NCI-H524 (cell line): ENCODE data around the gene COQ10A.
"Not testable (repeated sequence)": the region's sequence is repeated elsewhere in the genome, so short reads cannot be mapped to it uniquely, and the experiment has no call there.

Experiments
- DNase-seq, 2 experiments: peaks; one replicate each; lab custom pipeline; 2025; lab: John Stamatoyannopoulos, UW

COQ10A gene

DNA sequence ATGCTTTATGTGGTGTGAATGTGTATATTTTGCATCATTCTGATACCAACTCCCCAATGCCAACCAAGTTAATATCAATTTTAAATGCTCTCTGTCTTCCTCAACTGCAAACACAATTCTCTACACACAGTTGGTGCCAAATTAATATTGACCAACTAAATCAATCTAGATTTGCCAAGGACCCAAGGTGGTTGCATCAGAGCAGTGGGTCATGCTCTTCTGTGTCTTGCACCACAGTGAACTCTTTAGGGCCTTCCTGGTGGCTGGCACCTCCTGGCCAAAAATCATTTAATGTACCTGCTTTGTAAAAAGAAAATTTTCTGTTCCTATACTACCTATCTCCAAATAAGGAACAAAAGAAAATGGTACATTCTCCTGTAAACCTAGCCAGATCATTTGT, 14.1 kb downstream of the COQ10A start:
- no peak for DNase-seq

DNA sequence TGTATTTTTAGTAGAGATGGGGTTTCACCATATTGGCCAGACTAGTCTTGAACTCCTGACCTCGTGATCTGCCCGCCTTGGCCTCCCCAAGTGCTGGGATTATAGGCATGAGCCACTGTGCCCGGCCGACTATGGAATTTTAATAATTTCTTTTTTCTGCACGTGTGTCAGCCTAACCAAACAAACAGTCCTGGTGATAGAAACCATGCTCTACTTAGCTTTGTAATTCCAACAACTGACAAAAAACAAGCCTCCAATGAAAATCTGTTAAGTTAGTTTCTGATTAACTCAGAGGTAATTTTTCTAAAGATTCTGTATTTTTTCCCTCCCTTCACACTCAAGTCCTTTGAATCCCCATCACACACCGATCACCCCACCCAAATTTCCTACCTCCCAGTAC, 15.3 kb downstream of the COQ10A start:
- DNase-seq = no peak

DNA sequence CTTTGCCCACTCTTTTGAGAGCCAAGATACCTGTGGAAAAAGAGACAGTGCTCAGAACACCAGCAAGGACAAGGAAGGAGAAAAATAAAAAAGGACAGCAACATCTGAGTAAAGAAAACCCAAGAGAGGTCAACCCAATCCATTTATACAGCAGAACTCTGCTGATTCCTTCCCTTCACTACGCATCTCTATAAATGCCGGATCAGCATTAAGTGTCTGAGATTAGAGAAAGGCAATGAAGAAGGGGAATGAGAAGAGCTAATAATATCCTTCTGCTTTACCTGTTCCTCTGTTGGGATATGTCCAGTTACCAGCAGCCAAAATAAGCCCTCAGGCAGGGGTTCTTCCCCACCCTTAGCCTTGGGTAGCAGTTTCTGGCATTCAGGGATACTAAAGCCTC, 15.8 kb downstream of the COQ10A start:
- DNase-seq = no peak

DNA sequence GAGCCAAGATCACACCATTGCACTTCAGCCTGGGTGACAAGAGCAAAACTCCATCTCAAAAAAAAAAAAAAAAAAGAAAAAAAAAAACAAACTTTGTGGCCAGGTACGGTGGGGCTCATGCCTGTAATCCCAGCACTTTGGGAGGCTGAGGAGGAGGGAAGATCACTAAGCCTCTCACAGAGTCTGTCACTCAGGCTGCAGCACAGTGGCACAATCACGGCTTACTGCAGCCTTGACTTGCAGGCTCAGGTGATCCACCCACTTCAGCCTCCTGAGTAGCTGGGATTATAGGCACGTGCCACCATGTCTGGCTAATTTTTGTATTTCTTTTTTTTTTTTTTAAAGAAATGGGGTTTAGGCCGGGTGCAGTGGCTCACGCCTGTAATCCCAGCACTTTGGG, 17.5 kb downstream of the COQ10A start:
- DNase-seq = not testable (repeated sequence)

DNA sequence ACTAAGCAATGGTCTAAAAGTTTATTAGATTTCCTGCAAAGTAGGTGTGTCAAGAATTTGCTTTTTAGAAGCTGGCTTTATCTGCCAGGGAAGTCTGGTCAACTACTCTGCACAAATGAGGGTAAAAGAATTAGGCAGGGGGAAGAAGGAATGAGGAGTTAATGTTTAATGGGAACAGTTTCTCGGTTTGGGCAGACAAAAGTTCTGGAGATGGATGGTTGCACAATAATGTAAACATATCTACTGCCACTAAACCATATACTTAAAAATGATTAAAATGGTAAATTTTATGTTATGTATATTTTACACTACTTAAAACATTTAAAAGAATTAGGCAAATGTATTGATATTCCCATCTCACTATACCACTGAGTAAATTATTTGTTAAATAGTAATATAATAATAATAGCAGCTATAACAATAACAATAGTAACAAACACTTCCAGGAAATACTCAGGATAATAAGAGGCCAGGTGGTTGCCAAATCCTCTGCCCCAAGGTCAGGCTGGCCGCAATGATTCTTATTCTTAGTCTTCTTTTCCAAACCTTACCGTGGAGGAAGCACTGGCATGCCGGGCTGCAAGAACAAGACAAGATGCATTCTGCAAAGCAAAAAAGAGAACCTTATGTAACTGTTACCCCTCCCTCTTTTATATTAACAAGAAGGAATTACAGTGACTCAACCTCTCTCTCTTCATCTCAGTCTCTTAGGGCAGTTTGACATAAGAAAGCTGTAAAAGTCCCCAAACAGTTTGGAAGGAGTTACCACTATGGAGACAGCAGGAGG, 19.5 kb downstream of the COQ10A start:
- DNase-seq = no peak

DNA sequence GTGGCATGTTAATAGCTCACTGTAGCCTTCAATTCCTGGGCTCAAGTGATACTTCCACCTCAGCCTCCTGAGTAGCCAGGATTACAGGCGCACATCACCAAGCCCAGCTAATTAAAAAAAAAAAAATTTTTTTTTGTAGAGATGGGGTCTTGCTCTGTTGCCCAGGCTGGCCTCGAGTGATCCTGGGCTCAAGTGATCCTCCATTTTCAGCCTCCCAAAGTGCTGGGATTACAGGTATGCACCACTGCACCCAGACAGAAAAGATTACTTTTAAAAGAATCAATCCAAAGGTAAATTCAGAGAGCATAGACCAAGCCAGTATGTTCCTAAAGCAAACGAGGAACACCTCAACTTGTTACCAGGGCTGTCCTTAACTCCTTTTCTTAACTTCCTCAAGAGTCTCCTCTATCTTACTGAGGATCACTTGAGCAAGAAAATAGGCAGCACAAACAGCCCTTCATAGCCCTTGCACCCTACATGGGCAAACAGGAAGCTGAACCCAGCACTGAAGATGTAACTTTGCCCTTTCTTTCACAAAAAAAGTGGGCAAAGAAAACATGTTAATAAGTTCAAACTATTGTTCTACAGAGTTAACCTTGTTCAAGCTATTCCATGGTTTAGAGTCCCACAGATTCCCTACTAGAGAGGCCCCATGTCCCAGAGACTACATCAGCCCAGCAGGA, 22.1 kb downstream of the COQ10A start:
- DNase-seq = no peak

DNA sequence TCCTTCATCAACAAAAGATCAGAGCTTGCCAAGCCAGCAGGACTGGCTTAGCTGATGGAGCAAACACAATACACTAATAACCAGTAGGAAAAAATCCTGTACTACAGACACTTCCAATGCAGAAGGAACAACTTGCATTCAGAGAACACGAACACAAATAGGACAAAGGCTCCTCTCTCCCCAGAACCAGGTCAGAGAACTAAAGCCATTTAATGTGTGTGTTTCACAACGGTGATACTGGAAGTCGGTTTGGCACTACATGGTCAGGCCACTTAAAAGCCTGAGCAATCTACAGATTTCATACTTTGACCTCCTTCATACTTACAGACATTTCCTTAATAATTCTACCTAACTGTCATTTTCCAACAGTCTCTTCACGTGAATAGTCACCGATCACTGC, 27.1 kb downstream of the COQ10A start:
- DNase-seq = no peak

DNA sequence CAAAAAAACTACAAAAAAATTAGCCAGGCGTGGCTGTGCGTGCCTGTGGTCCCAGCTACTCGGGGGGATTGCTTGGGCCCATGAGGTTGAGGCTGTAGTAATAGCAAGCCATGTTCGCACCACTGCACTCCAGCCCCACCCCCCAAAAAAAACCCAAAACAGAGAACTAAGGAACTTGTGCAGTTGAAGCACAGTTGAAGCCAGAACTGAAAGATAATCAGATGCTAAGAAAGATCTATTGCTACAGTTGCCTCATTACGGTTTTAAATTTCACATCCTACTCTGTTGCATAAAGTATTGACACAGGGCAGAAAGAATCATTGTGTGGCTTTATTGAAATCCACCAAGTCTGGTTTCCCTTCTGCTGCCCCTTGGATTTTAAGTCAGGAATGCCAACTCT, 29.6 kb downstream of the COQ10A start:
- no peak for DNase-seq

DNA sequence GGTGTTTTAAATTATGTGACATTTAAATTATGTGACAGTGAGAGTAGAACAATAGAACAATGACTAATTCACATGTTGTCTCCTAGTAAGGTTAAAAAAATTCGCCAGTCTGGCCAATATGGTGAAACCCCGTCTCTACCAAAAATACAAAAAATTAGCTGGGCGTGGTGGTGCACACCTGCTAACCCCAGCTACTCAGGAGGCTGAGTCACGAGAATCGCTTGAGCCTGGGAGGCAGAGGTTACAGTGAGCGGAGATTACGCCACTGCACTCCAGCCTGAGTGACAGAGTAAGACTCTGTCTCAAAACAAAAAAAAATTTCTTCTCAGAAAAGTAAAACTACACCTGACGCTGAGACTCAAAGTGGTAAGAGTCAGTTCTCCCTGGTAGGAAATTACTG, 30.7 kb downstream of the COQ10A start:
- no peak for DNase-seq

DNA sequence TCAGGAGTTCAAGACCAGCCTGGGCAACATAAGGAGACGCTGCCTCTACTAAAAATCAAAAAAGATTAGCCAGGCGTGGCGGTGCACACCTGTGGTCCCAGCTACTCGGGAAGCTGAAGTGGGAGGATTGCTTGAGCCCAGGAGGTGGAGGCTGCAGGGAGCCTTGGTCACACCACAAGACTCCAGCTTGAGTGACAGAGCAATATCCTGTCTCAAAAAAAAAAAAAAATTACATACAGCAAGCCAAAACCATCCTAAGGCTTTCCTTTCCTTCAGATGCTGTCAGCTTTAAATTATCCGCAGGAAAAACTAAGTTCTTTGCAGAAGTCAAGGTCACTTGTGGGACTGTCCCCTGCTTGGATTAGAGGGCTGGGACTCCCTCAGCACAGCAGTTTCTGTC, 32.1 kb downstream of the COQ10A start:
- DNase-seq = no peak

DNA sequence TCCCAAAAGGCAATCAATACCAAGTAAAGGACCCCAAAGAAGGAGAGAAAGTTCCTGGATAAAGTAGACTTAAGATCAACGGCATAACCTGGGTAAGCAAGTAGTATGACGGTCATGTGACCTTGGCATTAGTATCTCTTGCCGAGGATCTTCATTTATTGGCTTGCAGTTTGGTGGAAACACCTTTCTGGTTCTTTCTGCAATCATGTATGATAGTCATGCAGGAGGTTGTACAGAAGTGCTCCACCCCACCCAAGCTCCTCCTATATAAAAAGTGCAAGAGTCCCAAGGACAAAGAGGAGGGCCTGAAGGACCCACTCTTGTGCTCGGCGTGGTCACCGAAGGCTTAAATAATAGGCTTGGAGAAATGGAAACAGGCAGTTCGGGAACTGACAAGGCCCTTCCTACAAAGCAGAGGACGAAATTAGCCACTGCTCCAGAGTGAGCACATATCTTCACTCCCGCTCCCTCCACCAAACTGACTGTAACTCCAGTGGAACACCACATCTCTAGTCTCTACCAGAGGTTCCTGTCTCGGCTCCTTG, 32.6 kb downstream of the COQ10A start:
- peak in 1 of 2 experiments; percentile 36 for DNase-seq

DNA sequence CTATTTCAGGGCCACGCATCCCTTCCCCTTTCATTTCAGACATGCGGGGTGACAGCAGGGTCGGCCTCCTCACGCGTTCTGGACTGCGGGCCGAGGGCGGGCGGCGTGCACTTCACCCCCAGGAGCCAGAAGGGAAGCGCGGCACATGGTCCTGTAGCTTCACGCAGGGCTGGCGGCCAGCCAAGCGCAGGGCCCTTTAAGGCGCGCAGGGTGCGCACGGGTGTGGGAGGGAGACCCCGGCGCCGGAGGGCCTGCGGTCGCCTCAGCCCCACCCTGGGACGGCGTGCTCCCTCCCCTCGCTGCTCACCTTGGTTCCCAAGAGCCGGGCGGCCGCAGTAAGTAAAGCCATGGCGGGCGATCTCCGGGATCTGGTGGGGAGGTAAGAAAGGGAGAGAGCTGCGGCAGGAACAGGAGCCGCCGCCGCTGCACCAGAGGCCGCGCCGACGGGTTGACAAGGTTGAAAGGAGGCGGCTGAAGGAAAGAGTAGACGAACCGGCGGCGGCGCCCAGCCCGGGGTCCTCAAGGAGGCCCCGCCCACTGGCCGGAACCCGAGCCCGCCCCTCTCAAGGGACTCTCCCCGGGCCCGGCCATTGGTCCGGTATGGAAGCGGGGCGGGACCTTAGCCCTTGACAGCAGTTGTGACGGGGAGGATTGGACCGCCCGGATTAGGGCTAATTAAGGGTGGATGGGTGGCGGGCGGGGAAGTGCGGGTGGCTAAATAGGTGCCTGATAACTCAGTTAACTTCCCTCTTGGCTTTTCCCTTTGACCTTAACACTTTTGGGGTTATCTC, 33.3 kb downstream of the COQ10A start, which contains the start of gene CS:
TSS of gene CS (minus strand) at position 478 of the 791 bp plus-strand sequence. CDS start at position 349, 129 bp downstream.
- peak; percentile 96 to 98 for DNase-seq

DNA sequence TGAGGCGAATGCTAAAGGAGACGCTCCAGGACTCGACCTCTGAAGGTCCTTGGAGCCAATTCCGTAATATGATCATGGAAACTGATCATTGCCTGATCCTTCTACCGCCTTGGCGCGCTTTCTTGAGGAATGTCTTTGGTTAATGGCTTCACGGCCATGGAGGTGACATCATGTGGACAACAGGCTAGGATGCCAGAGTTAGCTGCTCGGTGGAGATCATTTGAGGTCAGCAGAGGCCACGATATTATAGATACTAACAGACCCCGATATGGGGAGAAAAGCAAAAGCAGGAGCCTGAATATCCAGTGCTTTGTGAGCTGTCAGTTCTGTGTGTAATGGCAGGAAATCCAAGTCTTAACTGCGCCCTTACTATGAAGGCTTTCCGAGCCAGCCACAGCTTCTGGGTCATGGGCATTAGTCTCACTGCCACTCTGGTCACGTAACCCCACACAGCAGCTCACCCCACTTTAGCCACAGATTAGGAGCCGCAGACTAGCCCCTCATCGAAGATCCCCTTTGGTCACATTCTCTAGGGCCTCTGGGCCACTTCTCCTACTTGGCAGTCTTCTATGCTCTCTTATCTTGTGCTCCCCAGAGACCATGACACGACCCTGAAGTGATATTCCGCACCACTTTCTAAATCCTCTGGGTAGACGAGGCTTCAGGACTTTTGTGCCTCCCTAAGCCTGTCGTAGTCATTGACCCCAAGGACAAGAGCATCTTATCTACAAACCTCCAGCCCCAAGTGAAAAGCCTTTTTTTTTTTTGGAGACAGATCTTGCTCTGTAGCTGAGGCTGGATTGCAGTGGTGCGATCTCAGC, 34.1 kb downstream of the COQ10A start:
- DNase-seq = no peak

DNA sequence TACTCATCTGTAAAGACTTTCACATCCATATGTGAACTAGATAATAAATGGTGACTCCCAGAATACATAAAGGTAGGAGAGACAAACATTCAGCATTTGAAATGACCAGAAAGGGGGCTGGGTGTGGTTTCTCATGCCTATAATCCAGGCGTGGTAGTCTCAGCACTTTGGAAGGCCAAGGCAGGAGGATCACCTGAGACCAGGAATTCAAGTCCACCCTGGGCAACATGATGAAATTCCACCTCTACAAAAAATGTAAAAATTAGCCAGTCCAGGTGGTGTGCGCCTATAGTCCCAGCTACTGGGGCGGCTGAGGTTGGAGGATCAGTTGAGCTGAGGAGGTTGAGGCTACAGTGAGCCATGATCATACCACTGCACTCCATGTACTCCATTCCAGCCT, 37.5 kb downstream of the COQ10A start:
- DNase-seq = no peak

DNA sequence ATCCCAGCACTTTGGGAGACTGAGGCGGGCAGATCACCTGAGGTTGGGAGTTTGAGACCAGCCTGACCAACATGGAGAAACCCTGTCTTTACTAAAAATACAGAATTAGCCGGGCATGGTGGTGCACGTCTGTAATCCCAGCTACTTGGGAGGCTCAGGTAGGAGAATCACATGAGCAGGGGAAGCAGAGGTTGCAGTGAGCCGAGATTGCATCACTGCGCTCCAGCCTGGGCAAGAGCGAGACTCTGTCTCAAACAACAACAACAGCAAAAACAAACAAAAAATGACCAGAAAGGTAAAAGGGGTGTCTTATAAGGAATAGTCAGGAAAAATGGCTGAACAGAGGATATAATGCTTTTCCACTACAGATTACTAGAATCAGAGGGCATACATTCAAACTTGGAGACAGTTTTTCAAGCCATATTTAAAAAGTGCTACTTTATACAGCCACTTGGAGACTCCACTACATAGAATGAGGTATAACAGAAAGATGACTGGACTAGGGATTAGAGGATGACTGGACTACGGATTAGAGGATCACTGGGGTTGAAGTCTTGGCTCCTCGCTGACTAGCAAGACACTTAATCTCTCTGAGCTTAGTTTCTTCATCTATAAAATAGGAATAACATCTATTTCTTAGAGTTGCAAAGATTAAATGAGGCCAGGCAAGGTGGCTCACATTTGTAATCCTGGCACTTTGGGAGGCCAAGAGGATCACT, 38.3 kb downstream of the COQ10A start:
- no peak for DNase-seq

DNA sequence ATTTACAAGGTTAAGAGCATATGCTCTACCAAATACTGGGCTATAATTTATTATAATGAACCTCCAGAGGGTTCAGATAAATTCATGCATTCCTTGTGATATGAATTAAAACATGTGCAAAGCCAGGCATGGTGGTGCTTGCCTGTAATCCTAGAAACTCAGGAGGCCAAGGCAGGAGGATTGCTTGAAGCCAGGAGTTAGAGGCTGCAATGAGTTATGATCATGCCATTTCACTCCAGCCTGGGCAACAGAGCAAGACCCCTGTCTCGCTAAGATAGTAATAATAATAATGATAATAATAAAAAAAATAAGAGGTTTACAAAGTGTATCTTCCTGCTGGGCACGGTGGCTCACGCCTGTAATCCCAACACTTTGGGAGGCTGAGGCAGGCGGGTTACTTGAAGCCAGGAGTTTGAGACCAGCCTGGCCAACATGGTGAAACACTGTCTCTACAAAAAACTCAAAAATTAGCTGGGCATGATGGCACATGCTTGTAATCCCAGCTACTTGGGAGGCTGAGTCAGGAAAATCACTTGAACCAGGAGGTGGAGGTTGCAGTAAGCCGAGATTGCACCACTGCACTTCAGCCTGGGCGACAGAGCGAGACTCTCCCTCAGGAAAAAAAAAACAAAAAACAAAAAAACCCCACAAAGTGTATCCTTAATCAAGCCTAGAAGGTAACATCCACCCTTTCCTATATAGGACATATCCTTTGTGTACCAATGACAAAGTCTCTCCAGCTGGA, 40.7 kb downstream of the COQ10A start:
- DNase-seq = no peak

DNA sequence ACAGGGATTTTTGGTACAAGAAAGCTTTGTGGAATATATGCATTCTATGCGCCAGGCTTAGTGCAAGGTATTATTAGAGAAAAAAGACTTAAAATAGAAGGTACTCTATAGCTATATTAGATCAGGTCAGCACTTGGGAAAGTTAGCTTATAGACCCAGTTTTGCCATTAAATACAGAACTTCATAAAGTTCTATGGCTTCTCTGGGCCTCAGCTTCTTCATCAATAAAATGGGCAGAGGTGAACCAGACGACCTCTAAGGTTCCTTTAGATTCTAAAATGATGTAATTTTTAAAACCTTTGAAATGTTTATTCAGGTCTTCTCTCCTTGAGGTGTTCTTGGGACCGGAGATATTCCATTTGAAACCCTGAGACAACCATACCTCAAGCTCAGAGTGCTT, 42.0 kb downstream of the COQ10A start:
- DNase-seq = no peak

DNA sequence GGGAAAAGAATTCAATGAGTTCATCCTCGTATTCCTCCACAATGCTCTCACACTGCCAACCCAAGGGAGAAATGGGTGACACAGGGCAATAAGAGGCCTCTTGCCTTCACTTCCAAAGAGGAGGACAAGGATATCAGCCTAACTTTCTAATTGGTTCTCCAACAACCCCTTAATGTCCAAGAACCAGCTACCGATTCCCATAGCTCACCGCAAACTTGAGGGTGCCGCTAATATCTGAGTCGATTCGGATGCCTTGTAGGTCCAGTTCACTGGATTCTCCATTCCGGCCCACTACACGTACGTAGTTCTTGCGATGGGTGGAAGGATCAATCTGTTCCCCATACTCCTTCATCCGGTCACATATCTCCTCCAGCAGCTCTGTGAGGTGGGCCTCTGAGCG, 44.3 kb downstream of the COQ10A start:
- DNase-seq = no peak

DNA sequence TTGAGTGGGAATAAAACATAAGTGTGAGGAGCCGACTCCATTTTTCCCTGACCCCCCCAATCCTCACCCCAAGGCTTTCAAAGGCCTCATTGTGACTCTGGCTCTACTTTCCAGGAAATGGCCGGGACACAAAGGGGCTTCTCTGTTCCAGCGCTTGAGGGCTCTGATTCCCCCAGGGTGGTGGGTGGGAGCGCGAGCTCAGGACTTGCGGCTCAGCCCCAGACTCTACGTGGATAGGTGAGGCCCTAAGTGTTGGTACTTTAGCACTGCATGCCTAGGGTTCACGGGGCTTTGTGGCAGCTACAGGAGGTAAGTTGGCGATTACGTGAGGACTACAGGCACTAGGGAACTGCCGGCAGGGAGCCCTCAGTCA, 48.5 kb downstream of the COQ10A start:
- no peak for DNase-seq
